Measurements from ENCODE around the gene XPO6.

DNA sequence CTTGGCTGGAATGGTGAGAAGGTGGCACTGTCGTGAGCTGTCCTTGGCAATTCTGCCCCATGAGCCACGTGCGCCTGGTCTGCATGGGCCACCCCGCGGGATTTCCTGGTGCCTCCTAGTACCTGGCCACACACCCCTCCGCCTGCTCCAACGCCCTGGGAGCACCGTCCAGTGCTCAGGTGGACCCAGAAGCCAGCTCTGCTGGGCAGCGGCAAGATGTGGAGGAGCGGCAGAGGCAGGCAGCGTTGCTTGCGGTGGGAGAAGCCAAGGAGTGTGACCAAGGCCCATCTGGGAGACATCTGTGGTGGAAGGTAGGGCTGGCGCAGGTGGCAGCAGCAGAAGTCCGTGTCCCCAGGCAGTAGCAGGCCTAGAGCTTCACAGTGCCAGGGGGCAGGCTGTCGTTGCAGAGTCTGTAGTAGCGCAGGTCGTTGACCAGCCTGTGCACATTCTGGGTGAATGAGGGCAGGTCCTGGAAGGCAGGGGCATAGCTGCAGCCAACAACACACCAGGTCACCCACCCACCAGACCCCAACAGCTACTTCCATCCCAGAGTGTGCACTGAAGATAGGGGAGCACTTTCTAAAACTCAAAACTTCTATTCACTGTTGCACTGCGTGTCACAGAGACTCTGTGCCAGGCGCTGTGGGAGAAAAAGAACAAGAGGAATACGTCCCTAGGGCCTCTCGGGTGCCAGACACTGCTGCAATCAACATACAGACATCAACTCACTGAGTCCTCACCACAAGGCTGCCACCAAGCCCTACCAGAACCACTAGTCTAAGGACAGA, 113.4 kb downstream of the XPO6 start:
- no peak for TF ChIP-seq CTCF (IDR thresholded peaks at IDR 0.05)
- no peak for TF ChIP-seq POLR2A (IDR thresholded peaks at IDR 0.05)
